Measurements from ENCODE around the gene DHX16.
A peak's percentile ranks its signal among the peaks of the same experiment; 100 is the strongest.

The DHX16 gene

GRCh38 chr6:30626484-30627366, 46.1 kb downstream of the DHX16 start, which contains the start of gene ATAT1:
TSS of gene ATAT1 (plus strand) at chr6:30626874.
- no peak for DNase-seq

GRCh38 chr6:30625511-30625910, 47.3 kb downstream of the DHX16 start:
- DNase-seq, result no peak

- no peak for DNase-seq
Measured at GRCh38 chr6:30619561-30619960, 53.2 kb downstream of the DHX16 start.

GRCh38 chr6:30618270-30618797, 54.5 kb downstream of the DHX16 start:
- no peak for DNase-seq

GRCh38 chr6:30617565-30618269, 55.1 kb downstream of the DHX16 start, which contains the start of gene MRPS18B:
TSS of gene MRPS18B (plus strand) at chr6:30617840. CDS start at chr6:30617866, 26 bp downstream.
- no peak for DNase-seq

- peak; percentile 34 for DNase-seq
Measured at GRCh38 chr6:30616811-30617564, 55.8 kb downstream of the DHX16 start, which contains the start of gene PPP1R10. TSS of gene PPP1R10 (minus strand) at chr6:30617243. CDS start at chr6:30609944, 7,299 bp downstream.

- DNase-seq, result no peak
Measured at GRCh38 chr6:30615958-30616810, 56.6 kb downstream of the DHX16 start.

- no peak for DNase-seq
Measured at GRCh38 chr6:30615219-30615957, 57.4 kb downstream of the DHX16 start.

- no peak for DNase-seq
Measured at GRCh38 chr6:30614843-30615218, 58.0 kb downstream of the DHX16 start.

- no peak for DNase-seq
Measured at GRCh38 chr6:30614044-30614842, 58.6 kb downstream of the DHX16 start.

GRCh38 chr6:30613251-30614043, 59.4 kb downstream of the DHX16 start:
- no peak for DNase-seq

- DNase-seq, result no peak
Measured at GRCh38 chr6:30612687-30613248, 60.0 kb downstream of the DHX16 start.

GRCh38 chr6:30612213-30612612, 60.6 kb downstream of the DHX16 start:
- no peak for DNase-seq

GRCh38 chr6:30611856-30612194, 61.0 kb downstream of the DHX16 start:
- no peak for DNase-seq

GRCh38 chr6:30611150-30611855, 61.5 kb downstream of the DHX16 start:
- no peak for DNase-seq

- DNase-seq, result no peak
Measured at GRCh38 chr6:30610065-30610464, 62.7 kb downstream of the DHX16 start.

GRCh38 chr6:30603961-30604360, 68.8 kb downstream of the DHX16 start:
- DNase-seq, result no peak

Measured in cortex of kidney (tissue), 1 donor.